ENCODE measurements around the gene MAD1L1.

GRCh38 chr7:2106924-2107323, 125.8 kb downstream of the MAD1L1 start:
- TF ChIP-seq CTCF (conservative IDR thresholded peaks at IDR 0.05 in 1 of 2, IDR thresholded peaks at IDR 0.05 in 1 of 2; ENCODE audit: low read depth in 1 of 2, low read length in 2 of 2) (no peak), EZH2 (IDR thresholded peaks at IDR 0.05; ENCODE audit: low read length, missing control alignments) (no peak)

Data from fibroblast of lung (primary cell).